ENCODE data around the gene EPHA2.
"Not testable (repeated sequence)": the region's sequence is repeated elsewhere in the genome, so short reads cannot be mapped to it uniquely, and the experiment has no call there.

The EPHA2 gene

DNA sequence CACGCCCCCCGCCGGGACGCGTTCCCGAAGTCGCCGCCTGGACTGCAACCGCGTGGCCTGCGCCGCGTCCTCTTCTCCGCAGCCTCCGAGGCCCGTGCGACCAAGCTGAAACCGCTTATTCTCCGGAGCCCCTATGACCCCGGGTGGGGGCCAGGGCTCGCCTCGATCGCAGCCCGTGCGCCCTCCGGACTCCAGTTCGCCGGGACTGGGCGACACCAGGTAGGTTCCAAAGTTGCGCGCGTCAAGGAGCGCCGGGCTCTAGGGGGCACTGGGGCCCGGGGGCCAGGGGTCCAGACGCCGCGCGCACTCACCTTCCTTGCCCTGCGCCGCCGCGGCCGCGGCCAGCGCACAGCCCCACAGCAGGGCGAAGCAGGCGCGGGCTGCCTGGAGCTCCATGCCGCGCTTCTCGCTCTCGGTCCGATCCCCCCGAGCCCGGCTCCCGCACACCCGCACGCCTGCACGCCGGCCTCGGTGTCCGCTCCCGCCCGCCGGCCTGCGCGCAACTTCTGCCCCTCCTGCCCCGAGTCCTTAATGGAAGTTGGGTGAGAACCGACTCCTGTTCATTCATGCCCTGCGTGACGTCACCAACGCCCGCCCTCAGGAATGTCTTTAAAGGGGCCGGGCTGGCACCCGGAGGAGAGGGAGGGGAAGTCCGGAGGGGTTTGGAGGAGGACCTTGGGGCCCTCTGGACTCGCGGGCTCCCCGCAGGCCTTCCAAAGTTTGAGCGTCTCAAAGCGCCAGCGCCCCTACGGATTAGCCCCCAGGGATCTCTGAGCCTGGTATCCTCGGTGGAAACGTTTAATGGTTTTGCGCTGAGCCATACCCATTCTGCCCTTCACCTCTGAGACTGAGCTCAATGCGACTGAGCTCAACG, at the start of gene EPHA2:
Gene EPHA2, minus strand, starts transcription at position 533 of the 874 bp plus-strand sequence. Its CDS starts 137 bp downstream, at position 396.
- no peak for DNase-seq

DNA sequence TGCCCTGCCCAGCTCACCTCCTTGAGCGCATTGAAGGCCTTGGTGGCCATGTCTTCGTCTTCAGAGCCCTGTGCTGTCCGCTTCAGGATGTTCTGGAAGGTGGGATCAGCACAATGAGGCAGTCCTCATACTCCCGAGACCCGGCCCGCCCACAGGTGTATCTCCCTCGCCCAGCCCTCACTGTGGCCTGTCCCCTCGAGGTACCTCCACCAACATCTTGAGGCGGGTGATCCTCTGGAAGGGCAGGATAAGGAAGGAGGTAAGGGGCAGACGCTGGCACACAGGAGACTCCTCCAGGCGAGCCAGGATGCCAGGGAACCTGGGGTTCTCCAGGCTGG, 49.4 kb upstream of the EPHA2 start:
- DNase-seq: no peak

DNA sequence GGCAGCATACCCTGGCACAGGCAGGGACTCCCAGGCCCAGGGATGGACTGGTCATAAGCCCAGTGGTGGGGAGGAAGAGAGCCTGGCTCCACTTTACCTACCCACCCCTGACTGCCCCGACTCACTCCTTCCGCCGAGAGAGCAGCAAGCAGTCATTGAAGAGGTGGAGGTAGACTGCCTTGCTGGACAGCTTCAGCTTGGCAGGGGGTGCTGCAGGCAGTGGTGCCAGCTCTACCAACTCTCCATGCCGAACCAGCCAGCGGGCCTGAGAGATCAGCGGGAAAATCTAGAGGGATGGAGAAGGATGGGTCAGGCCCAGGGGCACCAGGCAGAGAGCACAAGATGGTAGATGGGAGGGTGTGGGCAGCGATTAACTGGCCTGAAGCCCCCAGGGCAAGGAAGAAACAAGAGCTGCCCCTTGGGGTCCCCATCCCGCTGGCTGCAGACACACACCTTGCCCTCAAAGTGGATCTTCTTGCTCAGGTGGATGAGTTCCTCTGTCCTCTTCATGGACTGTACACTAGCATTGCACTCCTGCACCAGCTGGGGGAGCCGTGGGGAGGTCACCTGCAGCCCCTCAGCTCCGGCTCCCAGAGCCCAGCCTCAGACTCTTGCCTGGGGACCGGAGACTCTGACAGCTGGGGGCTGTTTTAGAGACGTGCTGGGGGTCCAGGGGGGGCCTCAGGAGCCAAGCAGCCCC, 48.9 kb upstream of the EPHA2 start:
- DNase-seq: no peak

DNA sequence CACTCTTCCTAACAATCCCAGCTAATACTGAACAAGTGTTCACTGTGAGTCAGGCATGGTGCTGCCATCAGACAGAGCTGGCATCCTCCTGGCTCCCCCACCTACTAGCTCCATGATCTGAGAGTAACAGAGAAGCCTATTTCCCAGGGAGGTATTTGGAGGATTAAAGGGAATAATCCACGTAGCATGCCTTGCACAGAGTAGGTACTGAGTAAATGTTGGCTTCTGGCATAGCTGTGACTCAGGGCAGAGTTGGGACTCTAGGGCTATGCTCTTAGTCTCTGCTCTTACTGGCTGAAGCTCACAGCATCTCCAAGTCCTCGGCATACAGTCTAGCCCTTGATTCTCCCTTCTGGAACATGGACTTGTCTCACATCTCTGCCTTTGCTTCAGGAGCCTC, 48.3 kb upstream of the EPHA2 start:
- no peak for DNase-seq

DNA sequence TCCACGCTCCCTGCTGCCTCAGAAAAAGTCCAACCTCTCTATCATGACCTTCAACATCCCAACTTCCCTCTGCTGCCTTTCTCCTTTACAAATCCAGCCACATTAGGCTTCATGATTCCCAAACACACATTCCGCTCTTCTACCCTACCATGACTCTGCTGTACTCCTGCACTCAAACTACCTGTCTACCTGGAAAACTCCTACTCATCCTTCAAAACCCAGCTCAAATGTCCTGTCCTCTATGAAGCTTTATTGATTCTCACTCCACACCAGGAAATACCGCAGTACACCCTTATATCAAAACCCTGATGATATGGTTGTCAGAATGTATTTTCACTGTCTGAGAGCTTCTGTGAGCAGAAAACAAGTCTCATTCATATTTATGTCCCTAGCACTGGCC, 47.7 kb upstream of the EPHA2 start:
- DNase-seq: no peak

DNA sequence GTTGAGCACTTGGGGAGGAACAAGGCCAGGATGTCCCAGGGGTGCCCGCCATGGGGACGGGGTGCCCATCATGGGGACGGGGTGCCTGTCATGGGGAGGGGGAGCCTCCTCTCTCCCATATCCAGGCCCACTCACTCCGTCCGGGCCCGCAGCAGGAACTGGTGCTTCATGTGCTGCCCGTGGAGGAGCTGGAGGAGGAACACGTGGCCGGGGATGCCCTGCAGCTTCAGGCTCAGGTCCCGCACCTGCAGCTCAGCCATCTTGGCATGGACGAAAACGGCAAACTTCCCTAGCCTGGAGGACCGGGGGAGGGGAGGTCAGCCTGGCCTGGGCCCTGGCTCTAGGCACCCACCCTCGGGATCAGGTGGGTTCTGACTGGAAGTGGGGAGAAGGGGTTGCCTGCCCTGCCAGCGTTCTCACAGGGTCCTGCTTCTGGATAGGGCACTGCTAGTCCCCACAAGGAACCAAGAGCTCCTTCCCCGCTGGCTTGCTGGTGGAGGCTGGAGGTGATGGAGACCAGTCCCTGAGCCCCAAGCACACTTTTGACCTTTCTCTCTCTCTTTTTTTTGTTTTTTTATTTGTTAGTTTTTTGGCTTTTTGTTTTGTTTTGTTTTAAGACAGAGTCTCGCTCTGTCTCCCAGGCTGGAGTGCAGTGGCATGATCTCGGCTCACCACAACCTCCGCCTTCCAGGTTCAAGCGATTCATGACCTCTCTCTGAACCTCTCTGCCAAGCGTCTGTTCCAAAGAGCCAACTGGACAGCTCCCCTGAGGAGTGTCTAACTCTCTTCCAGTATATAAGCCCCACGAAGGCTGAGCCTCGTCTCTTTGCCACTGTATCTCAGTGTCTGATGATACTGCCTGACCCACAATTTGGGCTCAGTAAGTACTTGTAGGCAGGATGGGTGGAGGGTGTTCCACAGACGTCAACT, 46.7 kb upstream of the EPHA2 start:
- no peak for DNase-seq

DNA sequence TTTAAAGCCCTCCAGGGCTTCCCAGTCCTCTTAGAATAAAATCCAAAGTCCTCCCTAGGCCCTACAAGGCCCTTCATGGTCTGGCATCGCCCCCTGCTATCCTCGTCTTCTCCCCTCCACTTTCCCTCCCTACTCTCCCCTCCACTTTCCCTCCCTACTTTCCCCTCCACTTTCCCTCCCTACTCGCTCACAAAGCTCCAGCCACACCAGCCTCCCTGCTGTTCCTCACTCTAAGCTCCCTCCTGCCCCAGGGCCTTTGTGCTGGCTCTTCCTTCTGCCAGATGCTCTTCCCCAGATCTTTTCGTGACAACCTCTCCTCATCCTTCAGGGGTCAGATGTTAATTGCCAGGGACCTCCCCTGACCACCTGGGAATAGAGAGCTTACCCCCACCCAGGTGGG, 43.8 kb upstream of the EPHA2 start:
- no peak for DNase-seq

DNA sequence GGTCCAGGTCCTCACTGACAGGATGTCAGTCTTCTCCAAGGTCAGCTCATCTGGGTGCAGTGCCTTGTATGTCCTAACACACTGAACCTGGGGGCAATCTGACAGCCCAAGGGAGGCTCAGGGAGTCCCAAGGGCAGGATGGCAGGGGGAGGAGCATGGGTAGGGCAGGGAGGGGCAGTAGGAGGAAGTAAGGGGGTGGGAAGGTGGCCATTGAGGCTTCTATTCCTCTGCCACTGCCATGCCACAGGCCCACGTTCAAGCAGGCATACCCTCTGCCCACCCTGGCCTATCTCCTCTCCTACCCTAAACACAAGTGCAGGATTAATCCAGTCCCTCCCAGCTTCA, 43.3 kb upstream of the EPHA2 start:
- no peak for DNase-seq

DNA sequence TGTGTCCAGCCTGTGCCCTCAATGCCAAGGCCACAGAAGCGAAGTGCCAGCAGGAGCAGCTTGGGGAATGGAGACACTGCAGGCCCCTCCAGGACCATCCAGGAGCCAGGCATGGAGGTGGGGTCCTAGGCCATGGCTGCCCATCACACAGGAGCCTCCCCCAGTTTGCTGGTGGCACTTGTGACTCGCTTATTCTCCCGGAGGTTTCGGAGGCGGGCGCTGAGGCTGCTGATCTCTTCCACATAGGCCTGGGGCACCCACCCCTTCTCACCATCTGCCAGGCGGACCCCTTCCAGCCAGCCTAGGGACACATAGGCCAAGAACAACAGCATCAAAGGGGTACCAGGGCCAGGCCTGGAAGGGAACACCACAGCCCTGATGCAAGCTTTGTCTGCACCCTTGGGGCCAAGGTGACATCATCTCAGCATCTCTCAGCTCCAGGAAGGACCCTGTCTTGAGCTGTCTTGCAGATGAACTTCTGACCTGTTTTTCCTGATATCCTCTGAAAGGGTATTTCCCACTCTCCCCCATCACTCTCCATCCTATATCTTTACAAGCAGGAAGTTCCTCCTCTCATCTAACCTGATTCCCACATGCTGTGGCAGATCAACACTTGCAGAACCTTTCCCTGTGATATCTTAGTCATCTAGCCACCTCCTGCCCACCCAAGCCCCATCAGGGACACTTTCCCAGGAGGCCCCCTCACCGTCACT, 42.7 kb upstream of the EPHA2 start:
- no peak for DNase-seq

DNA sequence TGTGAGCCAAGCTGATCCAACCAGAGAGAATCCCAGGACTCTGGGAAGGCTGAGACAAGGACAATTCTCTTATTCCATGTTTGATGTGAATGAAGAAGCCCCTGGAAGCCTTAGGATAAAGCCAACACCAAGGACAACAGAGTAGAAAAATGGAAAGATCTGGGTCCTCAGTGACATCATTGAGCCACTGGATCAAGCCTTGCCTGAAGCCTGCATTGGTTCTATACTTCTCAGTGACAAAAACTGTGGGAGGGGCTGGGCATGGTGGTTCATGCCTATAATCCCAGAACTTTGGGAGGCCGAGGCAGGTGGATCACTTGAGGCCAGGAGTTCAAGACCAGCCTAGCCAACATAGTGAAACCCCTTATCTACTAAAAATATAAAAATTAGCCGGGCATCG, 41.0 kb upstream of the EPHA2 start:
- no peak for DNase-seq

DNA sequence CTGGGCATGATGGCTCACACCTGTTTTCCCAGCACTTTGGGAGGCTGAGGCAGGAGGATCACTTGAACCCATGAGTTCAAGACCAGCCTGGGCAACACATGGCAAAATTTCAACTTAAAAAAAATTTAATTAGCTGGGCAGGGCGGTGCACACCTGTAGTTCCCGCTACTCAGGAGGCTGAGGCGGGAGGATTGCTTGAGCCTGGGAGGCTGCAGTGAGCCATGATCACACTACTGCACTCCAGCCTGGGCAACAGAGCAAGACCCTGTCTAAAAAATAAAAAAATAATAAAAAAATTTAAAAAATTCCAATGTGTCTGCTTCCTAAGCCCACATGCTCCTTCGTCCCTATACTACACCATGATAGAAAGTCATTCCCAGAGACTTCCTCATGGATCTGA, 40.3 kb upstream of the EPHA2 start:
- not testable (repeated sequence) for DNase-seq

DNA sequence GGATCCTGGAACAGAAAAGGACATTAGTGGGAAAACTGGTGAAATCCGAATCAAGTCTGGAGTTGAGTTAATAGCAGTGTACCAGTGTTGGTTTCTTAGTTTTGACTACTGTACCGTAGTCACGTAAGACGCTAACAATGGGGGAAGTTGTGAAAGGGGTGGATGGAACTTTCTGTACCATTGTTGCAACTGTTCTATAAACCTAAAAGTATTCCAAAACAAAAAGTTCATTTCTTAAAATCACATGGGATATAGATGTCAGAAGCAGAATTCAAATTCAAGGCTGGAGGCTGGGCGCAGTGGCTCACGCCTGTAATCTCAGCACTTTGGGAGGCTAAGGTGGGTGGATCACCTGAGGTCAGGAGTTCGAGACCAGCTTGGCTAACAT, 39.6 kb upstream of the EPHA2 start:
- no peak for DNase-seq

DNA sequence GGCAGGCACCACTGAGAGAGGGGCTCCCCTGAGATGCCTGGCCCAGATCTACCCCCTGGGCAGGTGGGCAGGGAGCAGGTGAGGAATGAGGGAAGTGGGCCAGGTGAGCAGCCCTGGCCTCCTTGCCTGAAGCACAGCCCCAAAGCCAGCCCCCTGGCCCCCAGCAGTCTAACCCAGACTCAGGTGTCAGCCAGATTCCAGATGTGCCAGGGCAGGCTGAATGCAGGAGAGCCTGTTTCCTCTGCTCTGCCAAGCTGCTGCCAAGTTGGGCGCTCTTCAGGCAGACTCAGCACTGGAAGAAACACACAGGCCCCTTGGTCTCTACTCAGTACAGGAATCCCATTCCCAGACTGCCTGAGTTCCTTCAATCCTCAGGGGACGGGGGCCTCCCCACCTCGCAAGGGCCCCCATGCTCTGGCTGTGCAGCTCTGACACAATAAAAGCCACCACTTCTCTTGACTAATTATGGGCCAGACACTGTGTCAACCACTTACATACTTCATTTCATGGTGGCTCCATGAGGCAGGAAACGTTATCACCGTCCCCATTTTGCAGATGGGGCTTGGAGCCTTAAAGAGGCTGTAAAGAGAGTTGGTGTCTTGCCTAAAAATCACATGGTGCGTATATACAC, 36.2 kb upstream of the EPHA2 start:
- DNase-seq: no peak

DNA sequence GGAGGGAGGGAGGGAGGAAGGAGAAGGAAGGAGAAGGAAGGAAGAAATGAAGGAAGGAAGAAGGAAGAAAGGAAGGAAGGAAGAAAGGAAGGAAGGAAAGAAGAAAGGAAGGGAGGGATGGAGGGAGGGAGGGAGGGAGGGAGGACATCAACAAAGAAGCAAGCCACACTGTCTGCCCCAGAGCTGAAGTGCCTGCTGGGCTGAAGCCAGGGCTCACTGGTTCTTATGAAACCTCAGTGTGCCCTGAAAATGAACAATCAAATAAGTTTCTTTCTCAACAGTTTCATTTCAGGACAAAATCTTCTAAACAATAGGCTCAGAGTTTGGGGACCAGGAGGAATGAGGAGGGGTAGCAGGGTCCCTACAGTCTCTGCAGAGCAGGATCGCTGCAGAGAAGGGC, 35.4 kb upstream of the EPHA2 start:
- DNase-seq: no peak

DNA sequence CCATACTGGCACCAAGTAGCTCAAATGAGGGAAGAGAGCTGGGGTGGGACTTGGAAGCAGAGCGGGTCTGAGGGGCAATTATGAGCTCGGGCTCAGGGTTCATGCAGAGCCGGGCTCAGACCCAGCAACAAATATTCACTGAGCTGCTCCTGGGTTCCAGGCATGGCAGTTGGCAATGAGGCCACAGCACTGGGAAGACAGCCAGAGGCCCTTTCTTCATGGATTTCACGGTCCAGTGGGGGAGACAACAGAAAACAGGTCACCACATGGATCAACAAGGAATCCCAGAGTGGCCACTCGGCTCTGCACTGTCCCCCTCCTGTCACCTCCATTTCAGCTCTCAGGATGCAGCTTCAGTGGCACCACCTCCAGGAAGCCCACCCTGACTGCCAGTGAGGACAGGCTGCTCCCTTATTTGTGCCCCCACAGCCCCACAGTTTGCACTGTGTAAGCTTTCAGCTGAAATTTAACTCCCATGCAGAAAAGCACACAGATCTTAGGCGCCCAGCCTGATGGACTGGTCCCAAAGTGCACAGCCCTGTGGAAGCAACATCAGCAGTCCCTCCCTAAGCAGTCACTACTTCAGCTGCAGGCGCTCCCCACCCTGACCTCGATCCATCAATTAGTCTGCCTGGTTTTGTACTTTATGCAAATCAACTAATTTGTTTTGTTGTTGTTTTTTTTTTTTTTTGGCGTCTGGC, 34.2 kb upstream of the EPHA2 start:
- no peak for DNase-seq

DNA sequence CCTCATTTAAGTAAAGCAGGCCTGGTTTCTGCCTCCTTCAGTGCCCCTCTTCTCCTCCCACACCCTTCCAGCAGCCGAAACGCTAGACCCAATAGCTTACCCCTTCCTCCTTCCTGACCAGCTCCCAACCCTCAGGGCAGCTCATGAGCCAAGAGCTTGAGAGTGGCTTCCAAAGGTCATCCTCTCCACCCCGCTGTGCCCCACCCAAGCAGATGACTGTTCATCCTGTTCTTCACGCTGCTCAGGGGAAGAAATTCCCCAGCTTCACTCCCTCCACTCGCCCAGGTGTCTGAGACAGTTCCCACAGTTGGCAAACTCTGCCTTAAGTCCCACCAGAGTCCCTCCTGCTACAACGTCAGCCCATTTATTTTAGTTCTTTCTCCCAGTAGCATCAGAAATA, 33.1 kb upstream of the EPHA2 start:
- DNase-seq: no peak

DNA sequence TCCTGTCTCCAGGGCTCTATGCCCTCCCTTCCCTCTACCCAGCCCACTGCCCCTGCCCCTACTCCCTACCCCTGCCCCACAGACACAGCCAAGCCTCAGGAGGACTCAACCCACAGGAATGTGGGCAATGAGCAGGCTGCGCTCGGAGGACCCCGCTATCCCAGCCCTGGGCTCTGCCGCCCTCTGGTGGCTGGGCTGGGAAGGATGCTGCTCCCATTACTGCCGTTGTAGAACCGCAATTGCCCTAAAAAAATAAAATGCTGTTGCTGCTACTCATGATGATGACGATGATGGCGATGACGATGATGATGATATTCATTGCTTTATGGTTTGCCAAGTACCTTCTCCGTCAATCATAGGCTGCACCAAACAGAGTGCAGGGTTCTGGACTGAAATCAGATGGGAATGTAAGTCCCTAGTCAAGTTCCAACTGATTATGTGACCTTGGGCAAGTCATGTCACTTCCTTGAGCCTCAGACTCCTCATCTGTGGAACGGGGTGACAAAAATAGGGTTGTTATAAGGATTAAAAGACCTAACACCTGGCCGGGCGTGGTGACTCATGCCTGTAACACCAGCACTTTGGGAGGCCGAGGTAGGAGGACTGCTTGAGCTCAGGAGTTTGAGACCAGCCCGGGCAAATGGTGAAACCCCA, 32.0 kb upstream of the EPHA2 start:
- DNase-seq: no peak

DNA sequence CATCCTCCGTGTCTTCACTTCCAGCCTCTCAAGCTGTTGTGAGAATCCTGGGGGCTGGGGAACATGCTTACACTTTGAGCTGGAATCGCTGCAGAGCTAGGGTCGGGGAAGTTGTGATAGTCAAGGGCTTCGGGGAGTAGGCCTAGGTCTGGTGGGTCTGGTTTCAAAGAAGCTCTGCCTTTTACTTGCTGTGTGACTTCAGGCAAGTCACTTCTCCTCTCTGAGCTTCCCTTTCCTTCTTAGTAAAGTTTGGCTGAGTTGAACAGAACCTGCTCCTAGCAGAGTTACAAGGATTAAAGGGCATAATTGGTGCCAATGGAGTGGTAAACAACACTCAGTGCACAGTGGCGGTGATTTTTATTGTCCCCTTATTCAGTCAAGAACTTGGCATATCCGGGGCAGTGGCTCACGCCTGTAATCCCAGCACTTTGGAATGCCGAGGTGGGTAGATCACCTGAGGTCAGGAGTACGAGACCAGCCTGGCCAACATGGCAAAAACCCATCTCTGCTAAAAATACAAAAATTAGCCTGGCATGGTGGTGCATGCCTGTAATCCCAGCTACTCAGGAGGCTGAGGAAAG, 30.9 kb upstream of the EPHA2 start:
- DNase-seq: no peak

DNA sequence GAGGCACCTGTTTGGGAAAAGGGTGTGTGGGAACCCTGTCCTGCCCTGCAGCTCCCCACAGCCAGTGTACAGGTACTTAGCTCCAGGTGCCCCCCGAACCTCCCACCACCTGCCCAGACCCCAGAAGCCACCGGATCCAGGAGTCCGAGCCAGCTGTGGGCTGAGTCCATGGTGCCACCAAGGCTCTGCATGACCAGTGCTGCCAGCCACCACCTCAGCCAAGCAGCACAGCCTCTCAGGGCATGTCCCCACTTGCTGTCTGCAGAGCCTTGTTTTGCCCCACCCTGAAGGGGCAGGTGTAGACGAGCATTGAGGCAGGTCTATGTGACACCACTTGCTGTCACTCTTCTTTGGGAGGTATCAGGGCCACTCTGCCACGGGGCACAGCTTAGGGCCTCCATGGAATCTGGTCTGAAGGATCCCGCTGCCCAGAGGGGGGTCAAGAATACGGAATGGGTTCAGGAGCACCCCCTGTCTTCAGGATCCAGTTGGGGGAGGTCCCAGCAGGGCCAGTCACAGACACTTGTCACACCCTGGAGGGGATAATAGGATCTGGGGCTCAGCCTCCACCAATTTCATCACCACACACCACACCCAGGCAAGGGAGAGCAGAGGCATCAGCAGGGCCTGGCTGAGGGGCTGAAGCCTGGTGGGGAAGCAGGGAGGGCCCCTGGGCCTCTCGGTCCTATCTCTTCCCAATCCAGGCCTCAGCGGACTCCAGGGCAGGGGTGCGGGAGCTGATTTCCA, 28.9 kb upstream of the EPHA2 start:
- DNase-seq: no peak

Data from SHP77 treated with DMSO at 0.1 percent for 48 hours (cell line).